MG63 (cell line): Measurements from ENCODE around the gene MPHOSPH6. TPM values are rescaled to one million over a fixed set of nuclear protein-coding genes. Genes with fewer than 3 reads are reported as not detected.
"Not testable (repeated sequence)": the region's sequence is repeated elsewhere in the genome, so short reads cannot be mapped to it uniquely, and the experiment has no call there.

Source experiments
- DNase-seq: peaks from one replicate; pipeline ENCODE4 v3.0.0-alpha.2; 2020
- H3K27me3 ChIP-seq: fragments of 250-450 bp; sonication (Bioruptor Pico); 2 replicates; pipeline ENCODE4 v1.5.1; 2020; ENCODE audit warnings: mild to moderate bottlenecking, moderate library complexity
- H3K36me3 ChIP-seq: fragments of 250-450 bp; sonication (Bioruptor Pico); 2 replicates; pipeline ENCODE4 v1.5.1; 2020; ENCODE audit warnings: mild to moderate bottlenecking, moderate library complexity
- H3K4me3 ChIP-seq: fragments of 250-450 bp; sonication (Bioruptor Pico); 2 replicates; pipeline ENCODE4 v1.5.1; 2020; ENCODE audit warnings: mild to moderate bottlenecking, moderate library complexity
- H3K9me3 ChIP-seq: fragments of 250-450 bp; sonication (Bioruptor Pico); 2 replicates; pipeline ENCODE4 v1.5.1; 2020; ENCODE audit warnings: mild to moderate bottlenecking, moderate library complexity
- total RNA-seq: library from RNA; depleted of rRNA; stranded (reverse); fragments of >200 nt; shearing (Covaris generic); gene quantifications from 2 replicates; pipeline ENCODE4 v1.2.3, GENCODE V29; 2014; ENCODE audit warnings: low replicate concordance

MPHOSPH6 gene
- total RNA-seq, 1 experiment from 2014 or later, result 19.2 TPM

DNA sequence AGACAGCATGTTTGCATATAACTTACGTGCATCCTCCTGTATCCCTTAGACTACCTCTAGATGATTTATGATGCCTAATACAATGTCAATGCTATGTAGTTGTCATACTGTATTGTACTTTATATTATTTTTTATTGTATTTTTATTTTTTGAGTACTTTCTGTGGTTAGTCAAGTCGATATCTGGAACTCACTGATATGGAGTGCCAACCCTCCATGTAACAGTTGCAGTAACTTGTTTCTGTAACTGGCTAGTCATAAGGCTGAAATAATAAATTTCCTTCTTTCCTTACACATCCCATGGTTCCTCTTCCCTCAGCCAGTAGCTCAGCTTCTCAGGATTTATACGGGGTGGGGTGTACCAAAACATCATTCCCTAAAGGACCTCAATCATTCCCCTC is 23.5 kb downstream of the MPHOSPH6 start:
- peaks cover 10% of the 10 kb centered on the region for H3K36me3 ChIP-seq
- H3K4me3 ChIP-seq, result no peak overlapping the region
- H3K27me3 ChIP-seq, result no peaks in the 10 kb centered on the region
- no peaks in the 10 kb centered on the region for H3K9me3 ChIP-seq
- DNase-seq, result no peak

DNA sequence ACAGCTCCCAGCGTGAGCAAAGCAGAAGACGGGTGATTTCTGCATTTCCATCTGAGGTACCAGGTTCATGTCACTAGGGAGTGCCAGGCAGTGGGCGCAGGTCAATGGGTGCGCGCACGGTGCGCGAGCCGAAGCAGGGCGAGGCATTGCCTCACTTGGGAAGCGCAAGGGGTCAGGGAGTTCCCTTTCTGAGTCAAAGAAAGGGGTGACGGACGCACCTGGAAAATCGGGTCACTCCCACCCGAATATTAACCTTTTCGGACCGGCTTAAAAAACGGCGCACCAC is 30.8 kb downstream of the MPHOSPH6 start:
- H3K9me3 ChIP-seq, DNase-seq, H3K27me3 ChIP-seq, H3K4me3 ChIP-seq, H3K36me3 ChIP-seq: not testable (repeated sequence)

DNA sequence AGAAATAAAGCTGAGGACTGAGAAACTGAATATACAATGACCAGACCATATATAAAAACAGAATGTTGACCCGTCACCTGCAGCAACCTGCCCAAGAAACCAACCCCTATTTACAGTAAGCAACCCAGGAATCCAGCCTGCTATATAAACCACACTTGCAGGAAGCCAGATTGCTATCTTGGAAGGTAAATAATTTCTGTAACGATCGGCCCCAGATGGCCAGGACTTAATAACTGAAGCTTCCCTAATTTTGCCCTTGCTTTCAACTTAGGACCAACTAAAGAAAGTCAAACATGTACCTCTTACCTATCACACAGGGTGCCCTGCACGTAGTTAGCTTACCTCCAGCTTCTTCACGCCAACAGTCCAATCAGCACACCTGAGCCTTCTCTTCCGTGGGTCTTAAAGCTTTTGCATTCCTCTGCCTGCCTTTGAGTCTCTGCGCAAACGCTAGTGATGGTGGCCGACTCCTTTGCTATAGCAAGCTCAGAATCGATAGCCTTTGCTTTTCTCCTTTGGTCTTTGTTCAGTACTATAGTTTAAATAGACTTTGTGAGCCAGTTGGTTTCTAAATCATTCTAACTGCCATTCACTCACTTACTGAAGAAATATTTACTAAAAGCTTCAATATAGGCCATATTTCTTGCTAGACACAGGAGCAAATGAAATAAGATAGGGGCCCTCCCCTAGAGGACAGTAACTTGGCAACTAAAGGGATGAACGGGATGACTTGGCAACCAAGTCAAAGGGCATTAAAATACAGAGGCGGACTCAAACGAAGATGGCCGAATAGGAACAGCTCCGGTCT is 31.3 kb downstream of the MPHOSPH6 start:
- no peaks in the 10 kb centered on the region for H3K9me3 ChIP-seq
- no peak overlapping the region for H3K4me3 ChIP-seq
- no peaks in the 10 kb centered on the region for H3K27me3 ChIP-seq
- DNase-seq, result no peak
- H3K36me3 ChIP-seq, result no peaks in the 10 kb centered on the region

DNA sequence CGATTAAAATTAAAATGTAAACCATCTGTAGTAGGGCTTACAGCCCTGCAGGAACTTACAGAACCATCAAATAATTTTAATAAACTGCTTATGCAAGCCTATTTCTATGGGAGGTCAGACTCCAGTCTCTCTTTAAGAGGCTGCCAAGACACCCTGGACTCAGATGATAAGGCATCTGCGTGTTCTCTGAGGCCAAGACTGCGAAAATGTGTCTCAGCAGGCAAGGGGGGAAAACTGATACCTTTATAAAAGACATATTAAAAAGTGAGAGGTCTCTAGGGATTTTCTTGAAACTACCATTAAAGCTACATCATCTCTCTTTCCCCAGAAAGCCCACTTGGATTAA is 32.2 kb downstream of the MPHOSPH6 start:
- Histone ChIP-seq H3K36me3 (no peaks in the 10 kb centered on the region), H3K9me3 (no peaks in the 10 kb centered on the region), H3K4me3 (no peak overlapping the region), H3K27me3 (no peaks in the 10 kb centered on the region)
- no peak for DNase-seq

DNA sequence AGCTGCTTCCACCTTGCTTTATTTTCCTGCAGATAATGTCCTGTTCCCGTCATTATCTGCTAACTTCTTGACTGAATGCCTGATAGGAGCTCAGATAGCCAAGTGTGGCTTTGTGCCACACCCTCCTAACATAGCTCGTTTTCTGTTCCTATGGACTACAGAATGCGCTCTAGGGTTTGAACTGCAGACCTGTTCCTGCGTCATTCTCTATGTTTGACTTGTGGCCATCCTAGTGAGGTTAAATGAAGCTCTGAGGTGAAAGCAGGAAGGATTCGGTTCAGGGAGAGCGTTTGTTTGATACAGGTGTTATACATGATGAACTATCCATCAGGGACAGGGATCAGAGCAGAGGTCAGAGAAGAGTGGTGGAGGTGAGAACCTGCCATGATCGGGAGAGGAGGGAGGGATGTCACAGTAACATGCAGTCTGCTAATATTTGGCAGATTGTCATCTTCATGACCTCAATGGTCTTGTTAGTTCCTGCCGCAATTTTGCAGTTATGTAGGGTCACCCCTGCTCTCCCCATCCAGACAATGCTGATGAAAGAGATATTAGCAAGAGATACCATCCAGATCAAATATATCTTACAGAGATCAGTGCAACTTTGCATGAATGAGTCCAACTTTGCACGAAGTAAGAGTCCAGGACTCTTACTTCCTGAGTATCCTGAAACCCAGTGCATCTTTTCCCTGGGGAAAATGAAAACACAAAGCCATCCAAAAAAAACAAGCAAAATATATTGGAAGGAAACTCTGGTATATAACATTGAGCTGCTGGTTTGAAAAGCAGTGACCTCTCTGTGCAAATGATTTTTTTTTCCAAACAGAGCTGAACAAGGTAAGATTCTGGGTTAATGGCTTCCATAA is 32.8 kb downstream of the MPHOSPH6 start:
- H3K9me3 ChIP-seq, result no peaks in the 10 kb centered on the region
- no peak for DNase-seq

DNA sequence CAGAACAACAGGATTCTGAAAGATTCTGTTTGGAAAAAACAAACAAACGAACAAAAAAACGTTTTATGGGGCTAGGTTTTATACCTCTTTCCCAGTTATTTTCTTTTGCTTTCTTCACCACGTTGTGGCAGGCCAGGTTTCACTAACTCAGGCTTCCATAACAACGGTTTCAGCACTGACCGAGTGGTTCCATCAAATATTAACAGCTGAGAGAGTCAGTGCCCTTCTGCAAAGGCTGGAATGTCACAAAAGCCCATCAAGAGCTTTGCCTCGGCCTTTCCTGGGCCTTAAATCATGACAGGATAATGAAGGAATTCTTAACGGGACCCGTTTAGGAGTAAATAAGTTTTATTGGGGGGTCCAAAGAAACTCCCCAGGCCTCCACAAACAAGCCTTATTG is 34.2 kb downstream of the MPHOSPH6 start:
- DNase-seq, result no peak
- Histone ChIP-seq H3K4me3 (no peak overlapping the region), H3K9me3 (no peaks in the 10 kb centered on the region), H3K36me3 (no peaks in the 10 kb centered on the region), H3K27me3 (no peaks in the 10 kb centered on the region)

More for the DNA sequence above, 32.8 kb downstream of the MPHOSPH6 start:
- Histone ChIP-seq H3K4me3 (no peak overlapping the region), H3K36me3 (no peaks in the 10 kb centered on the region), H3K27me3 (no peaks in the 10 kb centered on the region)

DNA sequence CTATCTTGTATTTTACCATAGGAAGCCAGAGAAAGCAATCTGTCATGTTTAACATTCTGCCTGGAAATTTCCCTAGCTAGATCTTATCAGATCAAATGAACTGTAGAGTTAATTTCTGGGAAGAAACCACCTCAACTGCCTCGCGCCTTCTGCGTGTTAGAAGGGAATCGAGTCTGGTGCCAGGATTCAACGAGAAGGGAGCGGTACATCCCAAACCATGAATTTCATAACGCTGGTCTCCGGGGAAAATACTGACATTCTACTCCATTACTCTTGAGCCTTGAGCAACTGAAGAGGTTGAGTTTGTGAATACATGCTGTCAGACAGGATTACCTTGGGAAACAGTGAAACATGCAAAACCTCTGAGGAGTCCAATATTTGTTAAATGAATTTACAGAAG is 35.2 kb downstream of the MPHOSPH6 start:
- no peak for DNase-seq
- no peaks in the 10 kb centered on the region for H3K36me3 ChIP-seq

DNA sequence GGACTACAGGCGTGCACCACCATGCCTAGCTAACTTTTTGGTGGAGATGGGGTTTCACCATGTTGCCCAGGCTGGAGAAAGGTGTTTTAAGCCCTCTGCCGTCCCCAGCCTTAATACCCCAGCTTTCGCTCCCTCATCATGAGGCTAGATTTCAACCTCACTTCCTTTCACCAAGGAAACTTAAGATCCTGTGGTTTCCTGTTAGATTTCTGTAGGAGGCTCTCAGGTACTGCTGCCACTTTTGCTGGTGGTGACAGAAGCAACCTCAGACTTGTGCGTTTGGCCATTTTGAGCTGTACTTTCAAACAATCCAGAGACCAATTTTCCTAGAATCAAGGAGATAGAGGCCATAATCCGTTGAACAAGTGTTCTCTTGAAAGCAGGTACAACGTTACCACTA is 36.2 kb downstream of the MPHOSPH6 start:
- H3K36me3 ChIP-seq, result no peaks in the 10 kb centered on the region
- DNase-seq, result no peak
- H3K9me3 ChIP-seq, result no peaks in the 10 kb centered on the region
- H3K27me3 ChIP-seq, result no peaks in the 10 kb centered on the region
- no peak overlapping the region for H3K4me3 ChIP-seq

More for the DNA sequence above, 35.2 kb downstream of the MPHOSPH6 start:
- H3K9me3 ChIP-seq, result no peaks in the 10 kb centered on the region
- H3K4me3 ChIP-seq, result no peak overlapping the region
- H3K27me3 ChIP-seq, result no peaks in the 10 kb centered on the region

DNA sequence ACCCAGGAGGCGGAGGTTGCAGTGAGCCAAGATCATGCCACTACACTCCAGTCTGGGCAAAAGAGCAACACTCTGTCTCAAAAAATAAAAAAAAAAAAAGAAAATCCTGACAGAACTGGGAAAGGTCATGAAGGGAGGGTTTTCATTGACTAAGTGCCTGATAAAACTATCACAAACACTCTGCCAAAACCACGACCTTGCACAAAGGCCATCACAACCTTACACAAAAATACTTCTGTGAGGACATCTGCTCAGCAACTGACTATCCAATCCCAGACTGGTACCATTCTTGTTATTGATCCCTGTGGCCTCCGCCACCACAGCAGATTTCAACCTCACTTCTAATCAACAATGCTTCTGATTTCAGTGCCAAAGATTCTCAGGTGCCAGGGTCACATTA is 40.1 kb downstream of the MPHOSPH6 start:
- DNase-seq, result no peak
- no peaks in the 10 kb centered on the region for H3K36me3 ChIP-seq
- no peak overlapping the region for H3K4me3 ChIP-seq
- H3K27me3 ChIP-seq, result no peaks in the 10 kb centered on the region
- H3K9me3 ChIP-seq, result no peaks in the 10 kb centered on the region

DNA sequence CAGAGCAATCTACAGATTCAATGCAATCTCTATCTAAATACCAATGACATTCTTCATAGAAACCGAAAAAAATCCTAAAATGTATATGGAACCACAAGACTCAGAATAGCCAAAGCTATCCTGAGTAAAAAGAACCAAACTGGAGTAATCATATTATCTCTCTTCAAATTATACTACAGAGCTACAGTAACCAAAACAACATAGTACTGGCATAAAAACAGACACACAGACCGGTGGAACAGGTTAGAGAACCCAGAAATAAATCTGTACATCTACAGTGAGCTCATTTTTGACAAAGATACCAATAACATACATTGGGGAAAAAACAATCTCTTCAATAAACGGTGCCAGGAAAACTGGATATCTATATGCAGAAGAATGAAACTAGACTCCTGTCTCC is 45.4 kb downstream of the MPHOSPH6 start:
- Histone ChIP-seq H3K36me3 (no peaks in the 10 kb centered on the region), H3K4me3 (no peak overlapping the region), H3K27me3 (no peaks in the 10 kb centered on the region), H3K9me3 (no peaks in the 10 kb centered on the region)
- DNase-seq, result no peak

DNA sequence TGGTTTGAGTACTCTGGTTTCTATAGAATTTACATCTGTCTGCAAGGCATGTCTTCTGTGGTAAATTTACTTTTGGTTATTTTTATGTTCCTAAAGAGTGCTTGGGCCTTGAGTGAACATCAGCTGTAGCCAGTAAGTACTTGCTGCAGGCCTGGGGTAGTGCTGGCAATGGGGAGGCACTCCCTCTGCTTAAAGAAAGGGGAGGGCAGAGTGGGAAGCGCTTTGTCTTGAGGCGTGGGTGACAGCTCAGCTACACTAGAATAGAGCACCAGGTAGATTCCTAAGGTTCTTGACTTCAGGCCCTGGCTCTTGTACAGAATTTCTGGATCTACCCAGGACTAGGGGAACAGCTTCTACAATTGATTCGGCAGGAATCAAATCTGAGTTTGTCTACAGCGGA is 50.6 kb downstream of the MPHOSPH6 start:
- no peak for DNase-seq
- H3K4me3 ChIP-seq, result no peak overlapping the region
- no peaks in the 10 kb centered on the region for H3K9me3 ChIP-seq
- no peaks in the 10 kb centered on the region for H3K36me3 ChIP-seq
- H3K27me3 ChIP-seq, result no peaks in the 10 kb centered on the region

DNA sequence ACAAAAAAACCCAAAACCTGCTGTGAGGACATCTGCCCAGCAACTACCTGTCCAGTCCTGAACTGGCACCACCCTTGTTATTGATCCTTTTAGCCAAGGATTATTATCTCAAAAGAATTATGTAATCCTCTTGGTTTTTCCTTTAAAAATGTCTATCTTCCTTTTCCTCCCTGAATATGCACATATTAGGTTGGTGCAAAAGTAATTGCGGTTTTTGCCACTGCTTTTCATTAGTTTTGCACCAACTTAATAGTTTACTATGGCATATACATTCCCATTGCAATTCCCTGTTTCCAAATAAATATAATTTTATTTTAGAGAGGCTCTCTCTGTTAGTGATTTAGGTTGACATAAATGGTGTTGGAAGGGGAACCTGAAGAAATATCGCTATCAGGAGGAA is 51.3 kb downstream of the MPHOSPH6 start:
- DNase-seq, result no peak
- Histone ChIP-seq H3K27me3 (no peaks in the 10 kb centered on the region), H3K9me3 (no peaks in the 10 kb centered on the region), H3K36me3 (no peaks in the 10 kb centered on the region), H3K4me3 (no peak overlapping the region)

DNA sequence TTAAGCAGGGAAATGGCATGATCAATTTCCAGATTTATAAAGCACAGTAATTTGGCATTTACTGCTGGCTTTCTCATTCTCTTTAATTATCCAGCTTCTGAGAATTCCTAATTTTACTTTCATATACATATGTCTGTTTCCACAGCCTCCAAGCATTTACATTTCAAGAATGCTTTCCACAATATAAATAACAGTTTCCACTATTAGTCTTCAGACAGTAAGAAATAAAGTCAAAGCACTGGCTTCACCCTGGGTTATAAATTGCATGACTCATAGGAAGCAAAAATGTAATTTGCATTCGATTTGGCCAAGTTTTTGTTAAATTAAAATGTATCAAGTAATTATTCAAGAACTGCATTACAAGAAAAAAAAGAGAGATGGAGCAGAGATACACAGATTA is 53.5 kb downstream of the MPHOSPH6 start:
- Histone ChIP-seq H3K4me3 (no peak overlapping the region), H3K9me3 (no peaks in the 10 kb centered on the region), H3K36me3 (no peaks in the 10 kb centered on the region), H3K27me3 (no peaks in the 10 kb centered on the region)
- DNase-seq, result no peak

DNA sequence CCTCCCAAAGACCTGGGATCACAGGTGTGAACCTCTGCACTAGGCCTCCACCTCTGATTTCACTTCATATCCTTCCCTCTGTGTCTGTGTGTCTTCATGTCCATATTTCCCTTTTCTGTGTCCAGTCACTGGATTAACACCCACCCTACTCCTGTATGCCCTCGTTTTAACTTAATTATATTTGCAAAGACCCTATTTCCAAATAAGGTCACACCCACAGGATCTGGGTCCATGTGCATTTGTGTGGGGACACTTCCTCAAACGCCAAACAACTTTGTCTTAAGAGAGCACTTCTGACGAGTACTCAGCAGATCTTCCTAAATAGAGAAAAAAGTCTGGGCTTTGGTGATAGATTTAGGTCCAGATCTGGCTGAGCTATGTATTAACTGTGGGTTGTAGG is 56.3 kb downstream of the MPHOSPH6 start:
- no peak for DNase-seq
- no peaks in the 10 kb centered on the region for H3K9me3 ChIP-seq
- H3K4me3 ChIP-seq, result no peak overlapping the region

DNA sequence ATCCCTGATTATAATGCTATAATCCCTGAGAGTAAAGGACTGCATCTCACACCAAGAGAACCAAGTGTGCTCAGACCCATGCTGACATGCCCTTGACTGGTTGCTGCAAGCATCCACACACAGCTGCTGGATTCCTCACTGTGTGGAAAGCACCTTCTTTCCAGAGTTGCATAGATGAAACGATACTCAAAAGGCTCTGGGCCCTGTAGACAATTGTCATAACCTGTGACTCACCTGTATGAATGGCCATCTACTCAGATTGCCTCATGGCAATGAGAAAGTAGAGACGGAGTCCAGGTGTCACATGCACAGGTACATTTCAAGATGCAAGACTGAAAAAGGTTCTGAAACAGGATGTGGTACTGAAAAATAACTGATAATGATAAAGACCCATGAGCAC is 58.1 kb downstream of the MPHOSPH6 start:
- no peak for DNase-seq
- H3K4me3 ChIP-seq, result no peak overlapping the region
- H3K9me3 ChIP-seq, result no peaks in the 10 kb centered on the region
- no peaks in the 10 kb centered on the region for H3K36me3 ChIP-seq
- H3K27me3 ChIP-seq, result no peaks in the 10 kb centered on the region

More for the DNA sequence above, 56.3 kb downstream of the MPHOSPH6 start:
- Histone ChIP-seq H3K36me3 (no peaks in the 10 kb centered on the region), H3K27me3 (no peaks in the 10 kb centered on the region)

DNA sequence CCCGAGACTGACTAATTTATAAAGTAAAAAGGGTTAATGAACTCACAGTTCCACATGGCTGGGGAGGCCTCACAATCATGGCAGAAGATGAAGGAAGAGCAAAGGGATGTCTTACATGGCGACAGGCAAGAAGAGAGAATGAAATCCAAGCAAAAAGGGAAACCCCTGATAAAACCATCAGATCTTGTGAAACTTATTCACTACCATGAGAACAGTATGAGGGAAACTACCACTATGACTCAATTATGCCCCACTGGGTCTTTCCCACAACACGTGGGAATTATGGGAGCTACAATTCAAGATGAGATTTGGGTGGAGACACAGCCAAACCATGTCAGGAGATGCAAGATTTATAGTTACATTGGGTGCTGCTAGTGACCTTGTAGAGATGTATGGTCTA is 60.8 kb downstream of the MPHOSPH6 start:
- not testable (repeated sequence) for H3K27me3 ChIP-seq, H3K4me3 ChIP-seq, DNase-seq, H3K36me3 ChIP-seq, H3K9me3 ChIP-seq

DNA sequence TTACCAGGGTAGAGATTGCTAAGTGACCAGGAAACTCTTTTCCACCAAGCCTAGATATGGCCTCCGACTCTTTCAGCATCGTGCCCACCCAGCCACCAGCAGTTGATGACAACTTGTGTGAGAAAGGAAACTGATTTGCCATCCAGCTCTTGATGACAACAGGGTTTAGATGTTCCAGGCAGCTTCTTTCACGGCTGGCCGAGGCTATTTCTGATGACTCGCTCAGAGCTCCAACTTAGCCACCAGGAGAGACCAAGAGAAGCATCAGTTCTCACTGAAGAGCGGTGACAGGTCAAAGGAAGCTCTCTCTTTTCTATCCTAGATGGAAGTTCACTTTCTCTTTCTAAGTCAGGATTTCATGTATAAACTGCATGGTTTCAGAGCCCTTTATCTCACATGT is 61.2 kb downstream of the MPHOSPH6 start:
- H3K9me3 ChIP-seq, result no peaks in the 10 kb centered on the region
- no peaks in the 10 kb centered on the region for H3K27me3 ChIP-seq
- no peak for DNase-seq
- H3K4me3 ChIP-seq, result no peak overlapping the region
- no peaks in the 10 kb centered on the region for H3K36me3 ChIP-seq

DNA sequence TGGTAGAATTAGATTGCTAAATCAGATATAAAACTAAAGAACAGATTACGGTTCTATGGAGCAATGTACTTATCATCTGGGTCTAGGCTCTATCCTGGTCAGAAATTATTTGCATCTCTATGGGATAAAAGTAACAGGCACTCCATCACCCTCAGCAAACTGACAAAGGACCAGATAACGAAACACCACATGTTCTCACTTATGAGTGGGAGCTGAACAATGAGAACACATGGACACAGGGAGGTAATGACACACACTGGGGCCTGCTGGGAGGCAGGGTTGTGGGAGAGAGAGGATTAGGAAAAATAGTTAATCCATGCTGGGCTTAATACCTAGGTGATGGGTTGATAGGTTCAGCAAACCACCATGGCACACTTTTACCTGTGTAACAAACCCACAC is 61.9 kb downstream of the MPHOSPH6 start:
- Histone ChIP-seq H3K27me3 (no peaks in the 10 kb centered on the region), H3K36me3 (no peaks in the 10 kb centered on the region), H3K9me3 (no peaks in the 10 kb centered on the region), H3K4me3 (no peak overlapping the region)
- no peak for DNase-seq
